Vagina (tissue), 2 donors: ENCODE data around the gene TADA2B. TPM values are rescaled to one million over a fixed set of nuclear protein-coding genes. Genes with fewer than 3 reads are reported as not detected.

Experiments used
- DNase-seq, 2 donors: peaks; one replicate each; pipeline ENCODE4 v3.0.0-alpha.2; 2017; ENCODE audit errors: extremely low spot score in 2 of 2
- H3K27ac ChIP-seq: fragments of 200-600 bp; sonication (generic); one replicate; pipeline ENCODE4 v1.5.1; 2019
- H3K27me3 ChIP-seq: fragments of 200-600 bp; sonication (generic); one replicate; pipeline ENCODE4 v1.5.1; 2019
- H3K36me3 ChIP-seq, 2 donors: fragments of 200-600 bp; sonication (generic); one replicate each; pipeline ENCODE4 v1.5.1; 2017 to 2019
- H3K4me1 ChIP-seq: fragments of 200-600 bp; sonication (generic); one replicate; pipeline ENCODE4 v1.5.1; 2019
- H3K4me3 ChIP-seq, 2 donors: fragments of 200-600 bp; sonication (generic); 1 replicate in 1 of 2; 2 replicates in 1 of 2; pipeline ENCODE4 v1.5.1; 2016 to 2019
- H3K9me3 ChIP-seq: fragments of 200-600 bp; sonication (generic); one replicate; pipeline ENCODE4 v1.5.1; 2019
- CTCF ChIP-seq, 3 experiments: fragments of 450-650 bp in 2 of 3; fragments of 200-600 bp in 1 of 3; sonication (generic) in 1 of 3; IDR thresholded peaks; one replicate each; pipeline ENCODE4 v1.5.1; 2017 to 2019; ENCODE audit warnings: antibody characterized with exemption in 3 of 3, mild to moderate bottlenecking in 2 of 3, moderate library complexity in 2 of 3
- POLR2A ChIP-seq, 2 donors: fragments of 450-650 bp; IDR thresholded peaks; one replicate each; pipeline ENCODE4 v1.6.1; 2017; ENCODE audit warnings: antibody characterized with exemption in 2 of 2, mild to moderate bottlenecking in 2 of 2, moderate library complexity in 2 of 2
- POLR2AphosphoS5 ChIP-seq, 2 donors: sonication (generic); formaldehyde crosslinking; IDR thresholded peaks; one replicate each; pipeline ENCODE4 v1.9.0; 2017; ENCODE audit warnings: antibody characterized with exemption in 2 of 2, mild to moderate bottlenecking in 2 of 2, low read depth in 1 of 2; ENCODE audit not compliant: insufficient read depth in 1 of 2
- intact Hi-C: fragments of 100-400 bp; cut with DNase I; formaldehyde crosslinking; loops from one replicate; pipeline ENCODE4 v1.15.1; 2023
- total RNA-seq: library from RNA; depleted of rRNA; stranded (reverse); fragments of >200 nt; gene quantifications from one replicate; pipeline ENCODE4 v1.2.3, GENCODE V29; 2016

Gene TADA2B
- total RNA-seq, 1 donor from 2014 or later, result 12.0 TPM

DNA sequence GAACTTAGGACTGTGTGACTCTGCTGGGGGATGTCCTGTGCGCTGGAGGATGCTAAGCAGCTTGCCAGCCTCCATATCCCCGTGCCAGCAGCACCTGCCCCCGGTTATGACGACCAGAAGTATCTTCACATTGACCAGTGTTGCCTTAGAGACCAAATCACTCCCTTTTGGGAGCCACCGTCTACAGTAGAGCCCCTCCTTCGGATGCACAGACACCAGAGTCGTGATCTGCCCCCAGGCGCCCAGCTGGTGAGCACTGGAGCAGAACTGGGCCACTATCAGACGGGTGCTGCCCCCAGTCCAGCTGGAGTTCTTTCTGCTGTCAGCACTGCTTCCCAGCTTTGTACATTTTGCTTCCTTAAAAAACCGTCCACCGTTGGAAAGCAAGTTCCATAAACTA lies 30.0 kb upstream of the TADA2B start:
- no peak for DNase-seq
- H3K36me3 ChIP-seq, result peaks cover 0 to 61% of the 10 kb centered on the region in 2 donors
- no peak overlapping the region for H3K4me3 ChIP-seq
- no peaks in the 10 kb centered on the region for H3K27me3 ChIP-seq
- H3K9me3 ChIP-seq, result no peaks in the 10 kb centered on the region
- H3K27ac ChIP-seq, result no peak overlapping the region
- no peak for TF ChIP-seq POLR2AphosphoS5 (IDR thresholded peaks at IDR 0.05; ENCODE audit: insufficient read depth in 1 of 2, low read depth in 1 of 2)
- no peak for TF ChIP-seq CTCF (IDR thresholded peaks at IDR 0.05)
- TF ChIP-seq POLR2A (IDR thresholded peaks at IDR 0.05), result no peak
- no peaks in the 10 kb centered on the region for H3K4me1 ChIP-seq
- intact Hi-C loops, result no loop called here

DNA sequence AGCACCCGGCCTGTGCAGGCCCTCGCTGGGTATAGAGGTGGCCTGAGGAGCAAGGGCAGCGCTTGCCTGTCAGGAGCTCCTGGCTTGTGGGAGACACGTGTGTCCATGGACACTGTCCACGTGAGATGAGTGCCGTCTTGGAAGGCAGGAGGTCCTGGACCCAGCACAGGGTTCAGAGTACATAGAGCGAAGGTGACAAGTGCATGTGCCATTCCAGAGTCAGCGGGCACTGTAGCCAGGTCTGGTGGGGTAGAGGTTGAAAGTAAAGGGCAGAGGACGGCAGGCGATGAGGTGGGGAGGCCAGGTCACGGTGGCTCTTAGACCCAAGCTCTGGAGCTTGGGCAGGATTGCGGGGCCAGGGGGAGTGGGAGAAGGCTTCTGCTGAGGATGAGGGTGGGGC lies 28.4 kb upstream of the TADA2B start:
- no peak for DNase-seq
- no peak for TF ChIP-seq POLR2A (IDR thresholded peaks at IDR 0.05)
- H3K27me3 ChIP-seq, result no peaks in the 10 kb centered on the region
- H3K27ac ChIP-seq, result no peak overlapping the region
- no peak overlapping the region for H3K4me3 ChIP-seq
- no peaks in the 10 kb centered on the region for H3K9me3 ChIP-seq
- intact Hi-C loops, result no loop called here
- no peaks in the 10 kb centered on the region for H3K4me1 ChIP-seq
- peaks cover 0 to 52% of the 10 kb centered on the region in 2 donors for H3K36me3 ChIP-seq

- Histone ChIP-seq H3K4me1 (no peaks in the 10 kb centered on the region), H3K4me3 (no peak overlapping the region), H3K27ac (no peak overlapping the region), H3K27me3 (no peaks in the 10 kb centered on the region), H3K36me3 (peaks cover 0 to 46% of the 10 kb centered on the region in 2 donors), H3K9me3 (no peaks in the 10 kb centered on the region)
- DNase-seq, result no peak
- TF ChIP-seq CTCF (IDR thresholded peaks at IDR 0.05), result no peak
- TF ChIP-seq POLR2A (IDR thresholded peaks at IDR 0.05), result no peak
- no peak for TF ChIP-seq POLR2AphosphoS5 (IDR thresholded peaks at IDR 0.05; ENCODE audit: insufficient read depth in 1 of 2, low read depth in 1 of 2)
- intact Hi-C loops, result no loop called here
These were observed 27.7 kb upstream of the TADA2B start for GRCh38 chr4:7015383-7016035.

DNA sequence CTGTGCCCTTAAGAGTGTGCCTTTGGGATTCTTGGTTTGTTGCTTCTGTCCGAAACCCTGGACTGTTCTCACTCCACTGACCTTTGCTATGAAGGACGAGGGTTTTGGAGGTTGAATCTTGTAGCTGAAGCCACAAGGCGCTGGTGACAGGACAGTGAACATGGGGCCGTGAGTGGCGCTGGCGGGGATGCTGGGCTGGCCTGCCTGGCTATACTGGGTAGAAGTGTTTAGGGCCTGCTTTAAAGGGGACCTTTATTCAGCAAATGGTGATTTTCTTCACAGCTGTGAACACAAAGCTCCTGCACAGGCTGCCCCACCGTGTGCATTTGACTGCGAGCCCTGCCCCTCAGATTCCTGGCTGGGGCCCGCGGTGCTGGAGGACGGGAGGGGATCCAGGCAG lies 27.1 kb upstream of the TADA2B start:
- no peak overlapping the region for H3K4me3 ChIP-seq
- no peak overlapping the region for H3K27ac ChIP-seq
- TF ChIP-seq CTCF (IDR thresholded peaks at IDR 0.05) (no peak), POLR2A (IDR thresholded peaks at IDR 0.05) (no peak), POLR2AphosphoS5 (IDR thresholded peaks at IDR 0.05; ENCODE audit: insufficient read depth in 1 of 2, low read depth in 1 of 2) (no peak)
- H3K9me3 ChIP-seq, result no peaks in the 10 kb centered on the region
- intact Hi-C loops, result no loop called here
- peaks cover 0 to 41% of the 10 kb centered on the region in 2 donors for H3K36me3 ChIP-seq
- H3K27me3 ChIP-seq, result no peaks in the 10 kb centered on the region
- no peaks in the 10 kb centered on the region for H3K4me1 ChIP-seq
- no peak for DNase-seq

GRCh38 chr4:7016512-7016911 lies 26.7 kb upstream of the TADA2B start:
- intact Hi-C loops, result no loop called here
- Histone ChIP-seq H3K4me3 (no peak overlapping the region), H3K27me3 (no peaks in the 10 kb centered on the region), H3K36me3 (peaks cover 0 to 39% of the 10 kb centered on the region in 2 donors), H3K9me3 (no peaks in the 10 kb centered on the region), H3K27ac (no peak overlapping the region), H3K4me1 (no peaks in the 10 kb centered on the region)
- no peak for DNase-seq
- TF ChIP-seq POLR2AphosphoS5 (IDR thresholded peaks at IDR 0.05; ENCODE audit: insufficient read depth in 1 of 2, low read depth in 1 of 2) (no peak), POLR2A (IDR thresholded peaks at IDR 0.05) (no peak), CTCF (IDR thresholded peaks at IDR 0.05) (no peak)
